NCI-H446 (cell line): Measurements from ENCODE around the gene RBMS3.

ENCODE experiments used
- DNase-seq, 2 experiments: peaks; one replicate each; lab custom pipeline; 2025; lab: John Stamatoyannopoulos, UW

The RBMS3 gene

DNA sequence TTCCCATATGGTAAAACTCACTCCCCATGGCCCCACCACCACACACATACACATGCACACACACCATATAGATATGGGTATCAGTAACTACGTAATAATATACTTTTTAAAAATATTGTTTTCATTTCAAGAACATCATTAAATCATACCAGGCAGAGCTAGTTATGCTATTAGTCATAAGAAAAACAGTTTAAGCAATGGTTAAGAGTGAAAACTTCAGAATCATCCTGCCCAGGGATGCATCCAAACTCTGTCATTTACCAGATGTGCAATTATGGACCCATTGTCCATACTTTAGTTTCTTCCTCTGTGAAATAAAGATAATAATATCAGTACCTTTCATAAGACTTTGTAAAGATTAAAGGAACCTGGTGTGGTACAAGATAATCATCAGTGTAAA lies 608.3 kb downstream of the RBMS3 start:
- no peak for DNase-seq

GRCh38 chr3:29890801-29891200 lies 609.9 kb downstream of the RBMS3 start:
- DNase-seq, result no peak

DNA sequence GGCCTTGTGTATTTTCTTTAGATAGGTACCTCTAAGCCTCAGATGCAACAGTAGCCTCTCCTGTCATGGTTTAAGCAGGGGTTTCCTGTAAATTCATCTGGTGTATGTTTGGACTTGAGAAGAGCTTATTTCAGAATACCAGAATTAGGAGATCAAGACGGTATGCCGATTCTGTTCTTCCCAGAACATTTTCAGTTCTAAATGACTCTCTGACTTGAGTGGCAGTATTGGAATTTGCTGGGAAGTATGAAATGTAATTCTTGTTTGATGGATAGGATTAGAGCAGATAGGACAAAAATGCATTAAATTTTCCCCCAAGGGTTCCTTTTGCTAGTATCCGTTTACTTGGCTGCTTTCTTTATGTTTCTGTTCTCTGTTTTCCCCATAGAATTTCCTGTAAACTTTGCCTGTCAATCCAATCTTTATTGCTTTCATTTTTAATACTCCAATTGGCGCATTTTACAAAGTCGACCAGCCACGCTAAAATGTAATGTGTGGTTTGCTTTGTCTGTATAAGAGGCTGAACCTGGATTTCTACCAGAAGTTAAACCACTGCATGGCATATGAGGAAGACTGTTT lies 612.2 kb downstream of the RBMS3 start:
- DNase-seq, result no peak

GRCh38 chr3:29896856-29897255 lies 616.0 kb downstream of the RBMS3 start:
- DNase-seq, result no peak

DNA sequence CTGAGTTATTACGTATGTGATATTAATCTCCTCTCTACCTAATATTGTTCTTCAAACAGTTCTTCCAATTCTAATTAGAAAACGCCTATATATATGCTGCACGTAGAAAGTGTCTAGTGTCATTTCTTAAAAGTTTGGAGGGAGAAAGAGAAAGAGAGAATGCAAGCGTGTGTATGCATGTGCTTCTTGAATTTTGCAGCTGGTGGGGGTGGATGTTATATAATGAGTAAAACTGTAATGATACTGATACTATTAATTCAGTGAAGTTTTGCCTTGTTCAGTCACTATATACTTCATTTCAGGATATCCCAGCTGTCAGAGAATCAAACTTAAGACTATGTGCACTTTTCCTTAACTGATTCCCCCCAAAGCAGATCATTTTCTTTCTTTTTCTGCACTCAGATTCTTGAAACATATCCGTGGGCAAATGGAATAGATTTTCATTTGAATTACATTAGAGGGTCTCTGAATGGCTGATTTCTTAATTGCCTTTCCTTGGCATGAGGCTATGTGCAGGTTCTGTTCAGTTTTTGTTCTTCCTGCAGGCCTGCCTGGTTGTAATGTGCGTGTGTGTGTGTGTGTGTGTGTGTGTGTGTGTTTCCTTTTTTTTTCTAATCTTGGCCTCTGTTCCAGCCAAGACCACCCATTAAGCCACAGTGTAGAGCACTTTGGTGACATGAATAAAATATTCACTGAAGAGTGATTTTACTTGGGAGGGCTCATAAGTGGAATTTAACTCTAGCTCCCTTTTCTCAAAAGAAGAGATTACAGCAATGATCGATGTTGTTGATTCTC lies 617.5 kb downstream of the RBMS3 start:
- no peak for DNase-seq

DNA sequence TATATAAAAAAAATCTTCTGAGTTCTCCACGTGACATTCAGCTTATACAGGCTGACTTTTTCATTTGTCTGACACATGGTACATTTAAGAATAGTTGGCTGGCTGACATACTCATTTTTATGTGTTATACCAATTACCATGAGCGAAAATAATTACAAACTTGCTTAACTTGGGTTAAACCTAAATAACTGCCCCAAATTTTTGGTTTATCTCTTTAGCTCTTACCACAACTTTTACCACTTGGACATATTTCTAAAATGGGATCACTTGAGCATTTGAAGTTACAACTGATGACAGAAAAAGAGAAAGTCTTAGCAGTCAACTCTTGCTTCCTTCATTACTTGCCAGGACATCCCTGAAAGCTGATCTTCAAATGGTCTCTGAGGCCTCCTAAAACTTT lies 618.1 kb downstream of the RBMS3 start:
- no peak for DNase-seq

- DNase-seq, result no peak
These were observed 620.2 kb downstream of the RBMS3 start for GRCh38 chr3:29901097-29901496.

- no peak for DNase-seq
These were observed 622.7 kb downstream of the RBMS3 start for GRCh38 chr3:29903600-29903999.

DNA sequence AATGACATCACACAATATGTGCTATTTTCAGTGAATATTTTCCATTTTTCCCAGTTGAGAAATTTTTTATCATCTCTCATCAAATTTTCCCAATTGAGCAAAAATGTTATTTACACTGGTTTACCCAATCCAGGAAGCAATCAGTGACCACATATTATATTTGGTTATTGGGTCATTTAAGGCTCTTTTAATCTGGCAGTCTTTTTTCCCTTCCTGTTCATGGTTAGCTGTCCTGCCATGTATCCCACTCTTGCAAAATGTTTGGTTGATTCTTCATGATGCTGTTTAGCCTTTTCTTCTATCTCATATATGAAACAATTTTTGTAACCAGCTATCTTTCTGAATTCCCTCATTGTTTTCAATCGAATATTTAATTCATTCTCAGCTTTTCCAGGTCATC lies 626.0 kb downstream of the RBMS3 start:
- DNase-seq, result no peak

- no peak for DNase-seq
These were observed 631.9 kb downstream of the RBMS3 start for GRCh38 chr3:29912600-29913288.

- no peak for DNase-seq
These were observed 634.1 kb downstream of the RBMS3 start for GRCh38 chr3:29914861-29915524.

DNA sequence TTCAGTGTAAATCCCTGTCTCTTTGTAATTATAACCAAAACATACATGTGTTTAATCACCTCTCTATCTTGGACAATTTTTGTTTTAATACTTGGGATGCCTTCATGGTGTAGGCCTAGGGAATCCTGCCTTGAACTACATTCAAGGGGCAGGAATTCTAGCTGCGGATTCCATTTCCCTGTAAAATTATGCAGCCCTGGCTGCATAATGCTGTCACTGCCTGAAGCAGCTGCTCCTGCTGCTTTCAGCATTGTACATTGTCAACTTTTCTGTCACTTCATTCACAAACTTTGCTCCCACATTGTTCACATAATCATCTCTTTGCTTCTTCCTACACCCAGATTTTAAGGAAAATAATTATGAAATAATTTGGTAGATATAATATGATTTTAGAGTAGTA lies 638.7 kb downstream of the RBMS3 start:
- DNase-seq, result no peak

DNA sequence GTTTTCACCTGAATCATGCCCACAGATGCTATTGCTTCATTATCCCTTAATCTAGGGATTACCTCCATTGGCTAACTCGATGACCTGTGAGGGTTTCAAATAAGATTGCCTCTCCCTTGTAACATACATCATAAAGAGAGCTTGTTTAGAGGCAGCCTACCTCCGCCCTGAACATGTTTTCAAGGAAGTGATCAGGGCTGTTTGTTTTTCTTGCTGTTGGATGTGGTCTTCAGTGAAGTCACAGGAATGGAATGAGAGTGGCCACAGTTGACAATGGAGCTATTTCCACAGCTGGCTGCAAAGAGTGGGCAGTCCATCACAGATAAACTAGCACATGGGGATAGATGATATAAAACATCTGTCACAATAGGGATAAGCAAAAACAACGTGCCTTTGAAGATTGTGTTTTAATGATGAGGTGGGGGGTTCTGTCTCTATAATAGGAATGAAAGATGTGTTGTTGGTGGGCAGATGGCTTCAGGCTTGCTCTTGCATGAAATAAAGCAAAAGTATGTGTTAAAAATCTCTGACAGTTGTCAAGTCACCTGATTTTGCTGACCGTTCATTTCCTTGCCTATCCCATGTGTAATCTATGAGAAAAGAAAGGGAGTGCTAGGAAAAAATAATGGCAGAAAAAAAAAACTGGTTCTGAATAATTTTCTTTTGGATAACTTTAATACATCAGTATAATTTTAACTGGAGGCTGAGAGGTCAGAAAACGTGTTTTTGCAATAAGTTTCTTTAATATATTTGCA lies 642.3 kb downstream of the RBMS3 start:
- DNase-seq, result no peak

DNA sequence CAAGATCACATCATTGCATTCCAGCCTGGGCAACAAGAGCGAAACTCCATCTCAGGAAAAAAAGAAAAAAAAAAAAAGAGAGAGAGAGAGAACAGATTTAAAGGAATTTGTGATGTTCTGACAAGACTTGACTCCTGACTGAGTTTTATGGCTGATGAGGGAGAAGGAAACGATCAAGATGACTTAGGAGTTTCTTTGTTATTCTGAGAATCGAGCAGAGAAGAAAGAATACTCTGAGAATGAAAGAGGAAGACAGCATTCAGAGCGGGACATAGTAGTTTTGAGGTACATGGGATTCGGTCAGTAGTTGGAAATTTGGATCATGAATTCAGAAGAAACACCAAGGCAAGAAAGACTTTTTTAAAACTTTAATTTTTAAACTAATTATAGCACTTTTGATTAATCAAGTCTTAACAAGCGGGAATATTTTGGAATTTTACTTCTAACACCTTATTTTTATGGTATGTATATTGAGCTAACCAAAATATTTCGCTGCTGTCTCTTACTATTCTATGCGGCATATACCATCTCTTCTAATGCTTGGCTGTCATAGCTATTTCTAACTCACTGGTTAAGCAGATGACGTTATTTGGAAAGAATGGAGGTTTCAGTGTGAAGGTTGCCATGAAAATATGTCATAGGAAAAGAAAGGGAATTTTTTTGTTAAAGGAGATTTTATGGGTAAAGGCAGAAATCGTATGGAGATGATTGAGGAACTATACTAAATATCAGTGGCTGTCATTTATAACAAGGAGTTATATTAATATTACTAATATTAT lies 644.1 kb downstream of the RBMS3 start:
- DNase-seq, result no peak

GRCh38 chr3:29926378-29926777 lies 645.5 kb downstream of the RBMS3 start:
- DNase-seq, result no peak

GRCh38 chr3:29932696-29933325 lies 651.9 kb downstream of the RBMS3 start:
- no peak for DNase-seq

DNA sequence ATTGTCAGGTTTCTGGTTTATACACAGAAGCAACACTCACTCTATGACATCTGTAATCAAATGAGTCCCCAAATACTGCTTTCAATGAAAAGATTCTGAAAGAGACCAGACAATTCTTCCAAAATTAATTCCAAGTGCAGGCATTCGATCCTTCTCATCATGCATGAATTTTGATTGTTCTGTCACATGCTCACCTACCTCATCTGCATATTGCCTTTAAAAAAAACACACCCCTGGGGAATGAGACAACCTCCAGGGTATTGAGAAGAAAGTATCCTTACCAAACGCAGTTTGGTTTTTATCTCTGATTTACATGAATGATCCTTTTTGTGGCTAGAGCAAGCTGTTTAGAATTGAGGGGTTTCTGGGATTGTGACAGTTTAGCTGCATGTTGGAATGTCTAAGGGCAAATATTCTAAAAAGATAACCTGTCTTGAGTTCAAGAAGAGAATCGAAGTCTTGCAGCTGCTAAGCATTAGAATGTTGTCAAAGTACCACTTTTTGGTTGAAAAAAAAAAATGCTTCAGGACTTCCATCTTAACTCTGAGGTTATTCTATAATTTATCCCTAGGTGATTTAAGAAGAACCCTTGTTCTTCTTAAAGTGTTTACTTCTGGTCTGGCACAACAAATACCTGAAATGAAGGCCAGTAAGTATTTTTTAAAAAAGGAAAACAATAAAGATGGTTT lies 653.1 kb downstream of the RBMS3 start:
- DNase-seq, result no peak

GRCh38 chr3:29934751-29935150 lies 653.9 kb downstream of the RBMS3 start:
- no peak for DNase-seq

GRCh38 chr3:29936054-29936453 lies 655.2 kb downstream of the RBMS3 start:
- DNase-seq, result no peak

GRCh38 chr3:29936766-29937165 lies 655.9 kb downstream of the RBMS3 start:
- no peak for DNase-seq
